ENCODE results near the gene SNAP29. TPM values are rescaled to one million over a fixed set of nuclear protein-coding genes. Genes with fewer than 3 reads are reported as not detected.

SNAP29 gene
- total and polyA plus RNA-seq, 9 of the 15 experiments (the other 6 are each of a cell fraction or from before 2014, with no cell fraction given): 19.5 to 250 (median 75.9) TPM

DNA sequence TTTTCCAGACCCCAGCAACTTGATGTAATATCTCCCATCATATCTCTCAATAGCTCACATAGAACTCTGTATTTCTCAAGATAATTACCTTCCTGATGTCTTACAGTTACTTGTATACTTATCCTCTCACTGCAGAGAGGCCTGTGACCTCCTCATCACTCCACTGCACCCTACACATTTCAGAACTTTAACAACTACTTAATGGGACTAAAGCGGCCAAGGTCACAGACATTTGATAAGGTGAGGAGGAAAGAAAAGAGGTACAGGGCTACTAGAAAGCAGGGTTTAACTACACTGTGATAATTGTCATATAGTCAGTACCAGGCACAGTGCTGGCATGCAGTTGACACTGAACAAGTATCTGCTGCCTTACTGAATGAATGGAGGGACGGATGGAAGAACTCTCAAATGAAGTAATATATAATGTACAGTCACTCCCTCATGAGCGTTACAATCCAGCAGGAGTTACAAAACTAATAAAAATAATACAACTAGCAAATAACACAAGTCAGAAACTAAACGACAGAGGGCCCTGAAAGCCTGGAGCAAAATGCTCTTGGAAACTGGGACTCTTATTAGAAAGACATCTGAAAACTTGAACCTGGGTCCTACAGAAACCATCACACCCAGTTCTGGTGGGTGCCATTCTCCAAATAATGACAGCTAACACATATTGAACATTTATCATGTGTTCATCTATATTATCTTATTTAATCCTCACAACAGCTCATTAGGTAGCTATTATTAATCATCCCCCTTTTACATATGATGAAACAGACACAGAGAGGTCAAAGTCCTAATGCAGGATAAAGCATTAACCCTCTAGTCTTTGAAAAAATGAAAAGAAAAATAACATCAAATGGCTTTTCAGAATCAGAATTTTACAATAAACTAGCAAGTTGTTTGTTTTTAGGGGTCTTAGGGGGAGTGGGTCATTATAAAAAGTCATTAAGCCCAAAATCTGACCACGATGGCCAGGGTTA is 14.5 kb upstream of the SNAP29 start:
- in situ Hi-C loops (cut with MboI) (no loop called here), intact Hi-C loops (cut with micrococcal nuclease) (no loop called here)
- no peak for FAIRE-seq
- Histone ChIP-seq H3K4me1 (replicated peaks in 1 of 2; ENCODE audit: control insufficient read depth in 2 of 2, insufficient read depth in 2 of 2, low read length in 2 of 2) (peaks cover 26 to 33% of the 10 kb centered on the region in 2 experiments), H3K4me2 (ENCODE audit: insufficient read depth, low read length) (no peak overlapping the region), H3K27ac (ENCODE audit: extremely low read depth, low read depth, low read length) (no peak overlapping the region), H3K4me3 (no peak overlapping the region), H3K27me3 (ENCODE audit: control insufficient read depth in 2 of 2, insufficient read depth in 2 of 2, low read length in 2 of 2) (no peaks in the 10 kb centered on the region; a peak in 1 of 5 replicates), H3K9ac (ENCODE audit: insufficient read depth in 1 of 2, low read depth in 2 of 2, low read length in 2 of 2) (no peak overlapping the region), H2AFZ (ENCODE audit: low read depth, low read length) (no peak overlapping the region), H3K79me2 (ENCODE audit: control insufficient read depth, insufficient read depth, low read length) (peaks cover 81% of the 10 kb centered on the region), H4K20me1 (replicated peaks; ENCODE audit: control insufficient read depth, insufficient read depth, low read length) (peaks cover 30% of the 10 kb centered on the region), H3K9me3 (replicated peaks; ENCODE audit: control insufficient read depth, insufficient read depth, low read depth, low read length) (no peaks in the 10 kb centered on the region), H3K36me3 (ENCODE audit: control insufficient read depth, insufficient read depth, low read length) (no peaks in the 10 kb centered on the region), H3K9me1 (ENCODE audit: control insufficient read depth, insufficient read depth, low read length) (no peaks in the 10 kb centered on the region)
- ATAC-seq: peak; percentile 15
- 52% methylated on average over 5 of the region's 5 CpGs for WGBS (ENCODE audit: insufficient coverage, low coverage, missing lambda C conversion rate)
- CTCF ChIA-PET (ENCODE audit: low intra/inter-chr PET ratio): no interaction called here
- POLR2A ChIA-PET: interaction anchor here (0.8 to 5.9 kb wide), 7 partner anchors 10 to 22 kb away, joined by 3 to 37 read pairs (median 12); no protein-coding TSS in a partner anchor
- DNase-seq (ENCODE audit: extremely low read depth in 1 of 4, low spot score in 3 of 4): peak in 3 of 4 experiments; percentile 32 to 40 (median 33)
- no TSS peak for BruUV-seq (replicated peaks)
- no peak for TF ChIP-seq ZNF274 (IDR thresholded peaks at IDR 0.05; ENCODE audit: borderline replicate concordance, low read depth, low read length)
- TF ChIP-seq ZNF282 (CRISPR knock-in tag; IDR thresholded peaks at IDR 0.05): no peak
- peak; percentile 60; the same call in 1 of the 2 replicates for TF ChIP-seq FOXJ2 (tag; IDR thresholded peaks at IDR 0.05)
- no peak for TF ChIP-seq TRIM28 (IDR thresholded peaks at IDR 0.05)
- TF ChIP-seq ARID2 (IDR thresholded peaks at IDR 0.05): no peak
- TF ChIP-seq FOXK1 (CRISPR knock-in tag; IDR thresholded peaks at IDR 0.05; ENCODE audit: borderline replicate concordance): 0 out of 2 replicates have a peak, but pooled peaks have one; percentile 30
- 0 out of 2 replicates have a peak, but pooled peaks have one; percentile 21 for TF ChIP-seq THAP12 (CRISPR knock-in tag; IDR thresholded peaks at IDR 0.05)
- no peak for TF ChIP-seq ZNF785 (CRISPR knock-in tag; IDR thresholded peaks at IDR 0.05)
- no peak for TF ChIP-seq KLF13 (tag; IDR thresholded peaks at IDR 0.05; ENCODE audit: borderline replicate concordance, low read depth)
- peak; percentile 6; the same call in 1 of the 2 replicates for TF ChIP-seq ZNF217 (CRISPR knock-in tag; IDR thresholded peaks at IDR 0.05)
- TF ChIP-seq LCOR (CRISPR knock-in tag; IDR thresholded peaks at IDR 0.05): 0 out of 2 replicates have a peak, but pooled peaks have one; percentile 42
- no peak for TF ChIP-seq SNRNP70 (optimal IDR thresholded peaks at IDR 0.05; ENCODE audit: low read depth, low read length)
- no peak for TF ChIP-seq GTF2B (IDR thresholded peaks at IDR 0.05; ENCODE audit: extremely low read depth, insufficient read length)
- TF ChIP-seq, protein P1, sequence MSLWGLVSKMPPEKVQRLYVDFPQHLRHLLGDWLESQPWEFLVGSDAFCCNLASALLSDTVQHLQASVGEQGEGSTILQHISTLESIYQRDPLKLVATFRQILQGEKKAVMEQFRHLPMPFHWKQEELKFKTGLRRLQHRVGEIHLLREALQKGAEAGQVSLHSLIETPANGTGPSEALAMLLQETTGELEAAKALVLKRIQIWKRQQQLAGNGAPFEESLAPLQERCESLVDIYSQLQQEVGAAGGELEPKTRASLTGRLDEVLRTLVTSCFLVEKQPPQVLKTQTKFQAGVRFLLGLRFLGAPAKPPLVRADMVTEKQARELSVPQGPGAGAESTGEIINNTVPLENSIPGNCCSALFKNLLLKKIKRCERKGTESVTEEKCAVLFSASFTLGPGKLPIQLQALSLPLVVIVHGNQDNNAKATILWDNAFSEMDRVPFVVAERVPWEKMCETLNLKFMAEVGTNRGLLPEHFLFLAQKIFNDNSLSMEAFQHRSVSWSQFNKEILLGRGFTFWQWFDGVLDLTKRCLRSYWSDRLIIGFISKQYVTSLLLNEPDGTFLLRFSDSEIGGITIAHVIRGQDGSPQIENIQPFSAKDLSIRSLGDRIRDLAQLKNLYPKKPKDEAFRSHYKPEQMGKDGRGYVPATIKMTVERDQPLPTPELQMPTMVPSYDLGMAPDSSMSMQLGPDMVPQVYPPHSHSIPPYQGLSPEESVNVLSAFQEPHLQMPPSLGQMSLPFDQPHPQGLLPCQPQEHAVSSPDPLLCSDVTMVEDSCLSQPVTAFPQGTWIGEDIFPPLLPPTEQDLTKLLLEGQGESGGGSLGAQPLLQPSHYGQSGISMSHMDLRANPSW (CRISPR knock-in tag; IDR thresholded peaks at IDR 0.05): no peak
- TF ChIP-seq KLF16 (IDR thresholded peaks at IDR 0.05): no peak
- TF ChIP-seq MEIS2 (IDR thresholded peaks at IDR 0.05; ENCODE audit: partially characterized antibody): no peak
